H4 (cell line): ENCODE measurements around the gene DEDD2. TPM values are rescaled to one million over a fixed set of nuclear protein-coding genes. Genes with fewer than 3 reads are reported as not detected.
A peak's percentile ranks its signal among the peaks of the same experiment; 100 is the strongest.

Experiments used
- DNase-seq: peaks from one replicate; pipeline ENCODE4 v3.0.0-alpha.2; 2015; ENCODE audit warnings: low spot score
- total RNA-seq: library from RNA; depleted of rRNA; stranded (reverse); fragments of >200 nt; shearing (Covaris generic); gene quantifications from 2 replicates; pipeline ENCODE4 v1.2.3, GENCODE V29; 2014

The DEDD2 gene
- total RNA-seq, 1 experiment from 2014 or later = 10.4 TPM

GRCh38 chr19:42248270-42249148 lies 31.0 kb upstream of the DEDD2 start:
- no peak for DNase-seq

- DNase-seq = no peak
These were observed 30.2 kb upstream of the DEDD2 start for GRCh38 chr19:42247640-42248199.

GRCh38 chr19:42246922-42247639 lies 29.6 kb upstream of the DEDD2 start:
- no peak for DNase-seq

GRCh38 chr19:42246143-42246921 lies 28.9 kb upstream of the DEDD2 start:
- peak; percentile 46 for DNase-seq

- no peak for DNase-seq
These were observed 27.8 kb upstream of the DEDD2 start for GRCh38 chr19:42245231-42245630.

- DNase-seq = peak; percentile 91
These were observed 27.1 kb upstream of the DEDD2 start for GRCh38 chr19:42244347-42245220.

- peak; percentile 99 for DNase-seq
These were observed 25.3 kb upstream of the DEDD2 start, which contains the start of gene GSK3A for GRCh38 chr19:42242512-42243409. TSS of gene GSK3A (minus strand) at chr19:42242602. CDS start at chr19:42242465, 137 bp downstream.

GRCh38 chr19:42242069-42242511 lies 24.6 kb upstream of the DEDD2 start:
- DNase-seq = no peak

- no peak for DNase-seq
These were observed 23.8 kb upstream of the DEDD2 start for GRCh38 chr19:42241279-42241678.

GRCh38 chr19:42239544-42240220 lies 22.2 kb upstream of the DEDD2 start:
- DNase-seq = no peak

- no peak for DNase-seq
These were observed 17.7 kb upstream of the DEDD2 start for GRCh38 chr19:42235181-42235580.

- no peak for DNase-seq
These were observed 16.9 kb upstream of the DEDD2 start for GRCh38 chr19:42234364-42234763.

GRCh38 chr19:42233678-42234292 lies 16.3 kb upstream of the DEDD2 start:
- DNase-seq = no peak

GRCh38 chr19:42233106-42233505 lies 15.6 kb upstream of the DEDD2 start:
- no peak for DNase-seq

GRCh38 chr19:42232435-42232834 lies 15.0 kb upstream of the DEDD2 start:
- DNase-seq = no peak

GRCh38 chr19:42230571-42230970 lies 13.1 kb upstream of the DEDD2 start:
- no peak for DNase-seq

GRCh38 chr19:42229855-42230351 lies 12.4 kb upstream of the DEDD2 start:
- DNase-seq = no peak

GRCh38 chr19:42229301-42229854 lies 11.9 kb upstream of the DEDD2 start:
- DNase-seq = no peak
